H1 (cell line): ENCODE results near the gene ABHD15. TPM values are rescaled to one million over a fixed set of nuclear protein-coding genes. Genes with fewer than 3 reads are reported as not detected.

Source experiments
- CTCF ChIA-PET: fragments of 300-600 bp; sonication (Branson Sonifier 250); formaldehyde crosslinking; loops from one replicate; lab custom pipeline; 2021; ENCODE audit not compliant: partially characterized antibody; lab: Charles Lee
- POLR2A ChIA-PET: fragments of 300-600 bp; sonication (Branson Sonifier 250); formaldehyde crosslinking; loops from one replicate; lab custom pipeline; 2021; ENCODE audit warnings: inconsistent platforms; ENCODE audit not compliant: partially characterized antibody; lab: Charles Lee
- DNase-seq, 2 experiments: peaks; one replicate each; pipeline versions ENCODE4 v3.0.0 to v3.0.0-alpha.2; 2010 to 2022; ENCODE audit warnings: low spot score in 2 of 2, low read depth in 1 of 2, mixed read lengths in 1 of 2
- FAIRE-seq: peaks from 2 replicates; lab custom pipeline; 2011; peaks lifted over from hg19 to GRCh38; lab: Jason Lieb, UNC
- H2AFZ ChIP-seq: 2 replicates; pipeline ENCODE4 v1.8.1; 2012; ENCODE audit warnings: low read length, inconsistent platforms
- H2AK5ac ChIP-seq: 2 replicates; pipeline ENCODE4 v1.6.1; 2013; ENCODE audit warnings: low read depth, low read length
- H2BK120ac ChIP-seq: replicated peaks from 2 replicates; pipeline ENCODE3; 2013; ENCODE audit warnings: low read depth, low read length, inconsistent platforms
- H2BK12ac ChIP-seq: 2 replicates; pipeline ENCODE4 v1.6.1; 2013; ENCODE audit warnings: low read depth, low read length
- H2BK15ac ChIP-seq: 2 replicates; pipeline ENCODE4 v1.6.1; 2013; ENCODE audit warnings: low read length
- H2BK20ac ChIP-seq: 2 replicates; pipeline ENCODE4 v1.6.1; 2013; ENCODE audit warnings: low read length
- H2BK5ac ChIP-seq: 2 replicates; pipeline ENCODE4 v1.6.1; 2013; ENCODE audit warnings: low read depth, low read length
- H3K14ac ChIP-seq: 2 replicates; pipeline ENCODE4 v1.6.1; 2013; ENCODE audit warnings: inconsistent platforms; ENCODE audit not compliant: insufficient read length
- H3K18ac ChIP-seq: 2 replicates; pipeline ENCODE4 v1.6.1; 2013; ENCODE audit warnings: low read length; ENCODE audit errors: extremely low read depth
- H3K23ac ChIP-seq: 2 replicates; pipeline ENCODE4 v1.6.1; 2013; ENCODE audit warnings: inconsistent platforms; ENCODE audit not compliant: insufficient read length
- H3K23me2 ChIP-seq: 2 replicates; pipeline ENCODE4 v1.6.1; 2013; ENCODE audit warnings: low read depth, low read length
- H3K27ac ChIP-seq: 2 replicates; pipeline ENCODE4 v1.6.1; 2011; ENCODE audit warnings: low read depth, low read length, inconsistent platforms
- H3K27me3 ChIP-seq, 4 experiments: replicated peaks in 1 of 4; 1 replicate in 1 of 4; 2 replicates in 3 of 4; pipeline versions ENCODE4 v1.6.1 to v1.8.1; 2011 to 2013; ENCODE audit warnings: low read length in 3 of 4, mild to moderate bottlenecking in 3 of 4, inconsistent platforms in 2 of 4, mixed read lengths in 2 of 4, moderate library complexity in 1 of 4; ENCODE audit not compliant: control insufficient read depth in 3 of 4, insufficient read depth in 3 of 4; ENCODE audit errors: extremely low read depth in 1 of 4
- H3K36me3 ChIP-seq, 4 experiments: 2 replicates each; pipeline versions ENCODE4 v1.6.1 to v1.8.1; 2011 to 2013; ENCODE audit warnings: mild to moderate bottlenecking in 4 of 4, low read length in 3 of 4, moderate library complexity in 2 of 4, control low read depth in 1 of 4, inconsistent platforms in 1 of 4; ENCODE audit not compliant: insufficient read depth in 4 of 4, control insufficient read depth in 2 of 4
- H3K4ac ChIP-seq: replicated peaks from 2 replicates; pipeline ENCODE3; 2013; ENCODE audit warnings: low read length, low read depth, mixed read lengths, inconsistent platforms; ENCODE audit not compliant: insufficient read length
- H3K4me1 ChIP-seq, 4 experiments: replicated peaks in 1 of 4; 1 replicate in 1 of 4; 2 replicates in 3 of 4; pipeline versions ENCODE4 v1.6.1 to v1.8.1; 2011 to 2013; ENCODE audit warnings: low read length in 3 of 4, inconsistent platforms in 2 of 4, mixed read lengths in 1 of 4; ENCODE audit not compliant: insufficient read depth in 4 of 4, control insufficient read depth in 3 of 4
- H3K4me2 ChIP-seq, 2 experiments: 2 replicates each; pipeline versions ENCODE4 v1.6.1 to v1.8.1; 2011 to 2013; ENCODE audit warnings: low read depth in 2 of 2, low read length in 2 of 2, control low read depth in 1 of 2, inconsistent platforms in 1 of 2, mild to moderate bottlenecking in 1 of 2; ENCODE audit not compliant: insufficient read depth in 1 of 2
- H3K4me3 ChIP-seq, 4 experiments: fragments of 200-600, 300-600 bp in 1 of 4; sonication (generic), shearing (Covaris generic), sonication (Bioruptor Twin) in 1 of 4; 2 replicates each; pipeline versions ENCODE4 v1.5.1 to v1.8.1; 2011 to 2016; ENCODE audit warnings: low read length in 4 of 4, low read depth in 3 of 4, control low read depth in 2 of 4, inconsistent platforms in 2 of 4, mild to moderate bottlenecking in 2 of 4, mixed read lengths in 1 of 4, moderate library complexity in 1 of 4; ENCODE audit not compliant: insufficient read depth in 2 of 4; ENCODE audit errors: extremely low read depth in 1 of 4
- H3K56ac ChIP-seq: replicated peaks from 2 replicates; pipeline ENCODE3; 2013; ENCODE audit warnings: low read depth, mild to moderate bottlenecking, mixed read lengths, low read length, inconsistent platforms; ENCODE audit not compliant: insufficient read length
- H3K79me1 ChIP-seq: 2 replicates; pipeline ENCODE4 v1.6.1; 2013; ENCODE audit warnings: low read depth, low read length, control low read depth
- H3K79me2 ChIP-seq, 2 experiments: 2 replicates each; pipeline versions ENCODE4 v1.6.1 to v1.8.1; 2012 to 2013; ENCODE audit warnings: low read length in 2 of 2, mild to moderate bottlenecking in 2 of 2, inconsistent platforms in 1 of 2; ENCODE audit not compliant: insufficient read depth in 2 of 2, control insufficient read depth in 1 of 2
- H3K9ac ChIP-seq, 4 experiments: replicated peaks in 1 of 4; 1 replicate in 1 of 4; 2 replicates in 3 of 4; pipeline versions ENCODE4 v1.6.1 to v1.8.1; 2011 to 2013; ENCODE audit warnings: low read depth in 3 of 4, low read length in 3 of 4, control low read depth in 2 of 4, mild to moderate bottlenecking in 2 of 4, moderate library complexity in 2 of 4, inconsistent platforms in 1 of 4; ENCODE audit errors: extremely low read depth in 1 of 4
- H3K9me3 ChIP-seq, 2 experiments: 2 replicates each; pipeline versions ENCODE4 v1.6.1 to v1.8.1; 2012 to 2013; ENCODE audit warnings: mild to moderate bottlenecking in 2 of 2, moderate library complexity in 2 of 2, control low read depth in 1 of 2, inconsistent platforms in 1 of 2, low read depth in 1 of 2, low read length in 1 of 2, mixed read lengths in 1 of 2; ENCODE audit not compliant: insufficient read depth in 2 of 2
- H4K20me1 ChIP-seq, 2 experiments: replicated peaks in 1 of 2; 2 replicates each; pipeline versions ENCODE3 to v1.8.1; 2011 to 2013; ENCODE audit warnings: inconsistent platforms in 2 of 2, low read length in 2 of 2, mild to moderate bottlenecking in 1 of 2; ENCODE audit not compliant: insufficient read depth in 2 of 2, control insufficient read depth in 1 of 2
- H4K5ac ChIP-seq: 2 replicates; pipeline ENCODE4 v1.6.1; 2013; ENCODE audit warnings: low read length, low read depth, mixed read lengths, inconsistent platforms; ENCODE audit not compliant: insufficient read length
- H4K8ac ChIP-seq: 2 replicates; pipeline ENCODE4 v1.8.0; 2013; ENCODE audit warnings: mild to moderate bottlenecking, moderate library complexity, low read length, inconsistent platforms; ENCODE audit not compliant: insufficient read depth; ENCODE audit errors: extremely low read depth
- H4K91ac ChIP-seq: replicated peaks from 2 replicates; pipeline ENCODE3; 2013; ENCODE audit warnings: low read length, mixed read lengths, inconsistent platforms; ENCODE audit not compliant: insufficient read length
- ASH2L ChIP-seq: fragments of 200-600, 300-600 bp; sonication (generic); IDR thresholded peaks from one replicate; pipeline ENCODE4 v1.7.1; 2017; ENCODE audit warnings: low read length
- CBX5 ChIP-seq: fragments of 300-800, 300-1000 bp; sonication (generic); IDR thresholded peaks from 2 replicates; pipeline ENCODE4 v1.7.1; 2016; ENCODE audit warnings: antibody characterized with exemption, low read length, low read depth
- CREB1 ChIP-seq: IDR thresholded peaks from 2 replicates; pipeline ENCODE4 v1.6.1; 2012; ENCODE audit warnings: inconsistent platforms
- CTBP2 ChIP-seq: IDR thresholded peaks from 2 replicates; pipeline ENCODE4 v1.7.0; 2011; ENCODE audit warnings: borderline replicate concordance, mild to moderate bottlenecking, moderate library complexity, mixed read lengths, low read length; ENCODE audit not compliant: insufficient read depth, insufficient read length
- HDAC2 ChIP-seq, 2 experiments: fragments of 300-600 bp in 1 of 2; sonication (generic) in 1 of 2; IDR thresholded peaks; 2 replicates each; pipeline ENCODE4 v1.6.1; 2011 to 2012; ENCODE audit warnings: low read depth in 2 of 2, low read length in 2 of 2, mild to moderate bottlenecking in 2 of 2, moderate library complexity in 2 of 2, borderline replicate concordance in 1 of 2, inconsistent platforms in 1 of 2
- JUN ChIP-seq: IDR thresholded peaks from 2 replicates; pipeline ENCODE4 v1.6.1; 2011; ENCODE audit warnings: low read depth, mild to moderate bottlenecking, improper control_type of control experiment, low read length
- NANOG ChIP-seq: IDR thresholded peaks from 2 replicates; pipeline ENCODE4 v1.6.1; 2011; ENCODE audit warnings: low read length, low read depth, mild to moderate bottlenecking, inconsistent platforms; ENCODE audit not compliant: insufficient read depth, poor library complexity, severe bottlenecking
- PHF8 ChIP-seq: fragments of 200-600 bp; sonication (generic); conservative IDR thresholded peaks from 2 replicates; pipeline ENCODE4 v1.7.1; 2012; ENCODE audit warnings: low read depth, mild to moderate bottlenecking, inconsistent platforms, low read length, moderate library complexity
- POLR2AphosphoS5 ChIP-seq: IDR thresholded peaks from 2 replicates; pipeline ENCODE4 v1.6.1; 2011; ENCODE audit warnings: low read depth, low read length
- SP1 ChIP-seq: IDR thresholded peaks from 2 replicates; pipeline ENCODE4 v1.6.1; 2011; ENCODE audit warnings: low read depth, low read length
- TAF7 ChIP-seq: optimal IDR thresholded peaks from 2 replicates; pipeline ENCODE3; 2011; ENCODE audit warnings: low read depth, mild to moderate bottlenecking, inconsistent platforms, low read length, moderate library complexity, borderline replicate concordance
- WGBS, 2 experiments: shearing (Covaris generic) in 1 of 2; methylation state at CpG; one replicate each; pipeline versions ENCODE4 v1.1.6 to v1.1.7; 2013 to 2015; ENCODE audit warnings: low lambda C conversion rate in 2 of 2, mixed read lengths in 2 of 2, inconsistent platforms in 1 of 2, low coverage in 1 of 2, missing lambda C conversion rate in 1 of 2; ENCODE audit not compliant: insufficient replicate concordance in 2 of 2, insufficient coverage in 1 of 2, insufficient read length in 1 of 2; ENCODE audit errors: extremely low coverage in 1 of 2, missing lambda C conversion rate in 1 of 2; 5-methylcytosine and 5-hydroxymethylcytosine counted together
- polyA plus RNA-seq, 7 experiments: library from polyadenylated mRNA; depleted of rRNA in 3 of 7; stranded (reverse) in 5 of 7; unstranded in 2 of 7; fragments of >200 nt in 5 of 7; fragments of 200-250 nt in 2 of 7; gene quantifications; 1 replicate in 5 of 7; 2 replicates in 1 of 7; 4 replicates in 1 of 7; pipeline versions ENCODE4 v1.2.1 to v1.2.3, GENCODE V29; 2011 to 2013; ENCODE audit warnings: missing spikeins in 2 of 7, mixed read lengths in 2 of 7
- total RNA-seq: library from RNA; stranded (reverse); fragmentation: NEBNext Ultra II Directional; extraction: Animal tissue kit (Norgen Biotek cat#: 25700); gene quantifications from 2 replicates; pipeline ENCODE4 v1.2.1, GENCODE V29; 2021
- TF ChIP-seq, protein P1 (sequence below): IDR thresholded peaks from 2 replicates; pipeline ENCODE4 v1.6.1; 2012; ENCODE audit warnings: inconsistent platforms

ABHD15 gene
- total and polyA plus RNA-seq, 2 of the 8 experiments (the other 6 are each of a cell fraction or from before 2014, with no cell fraction given) = 0.88 to 1.7 TPM

DNA sequence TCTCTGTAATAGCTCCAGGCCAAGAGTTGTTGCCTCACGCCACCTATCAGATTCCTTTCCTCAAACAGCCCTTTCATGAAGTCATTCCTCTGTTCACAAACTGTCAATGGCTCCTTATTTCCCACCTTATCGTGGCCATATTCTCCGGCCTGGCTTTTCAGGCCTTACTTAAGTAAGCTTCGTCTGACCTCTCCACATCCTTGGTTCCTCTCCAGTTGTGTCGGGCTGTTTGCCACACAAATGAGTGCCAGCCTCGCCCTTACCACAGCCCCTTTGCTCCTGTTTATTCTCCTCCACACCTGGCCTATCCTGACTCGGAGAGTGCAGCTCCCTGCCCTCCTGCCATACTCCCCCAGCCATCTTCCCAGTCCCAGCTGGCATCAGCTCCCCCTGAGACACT, 3.7 kb upstream of the ABHD15 start:
- CTCF ChIA-PET = interaction anchor here (1.0 to 15.3 kb wide), 9 partner anchors 9 to 523 kb away, joined by 3 to 167 read pairs (median 9); partner anchors contain the start of genes ANKRD13B and CORO6
- no peak overlapping the region for H2BK120ac ChIP-seq
- TF ChIP-seq PHF8 = no peak
- no peak for TF ChIP-seq CTBP2
- TF ChIP-seq TAF7 = no peak
- no peak for TF ChIP-seq HDAC2 (IDR thresholded peaks at IDR 0.05; ENCODE audit: borderline replicate concordance in 1 of 2, low read depth in 2 of 2, low read length in 2 of 2)
- no peak for TF ChIP-seq POLR2AphosphoS5
- no peak for TF ChIP-seq JUN
- TF ChIP-seq SP1 = no peak
- TF ChIP-seq CREB1 = no peak
- TF ChIP-seq, protein P1, sequence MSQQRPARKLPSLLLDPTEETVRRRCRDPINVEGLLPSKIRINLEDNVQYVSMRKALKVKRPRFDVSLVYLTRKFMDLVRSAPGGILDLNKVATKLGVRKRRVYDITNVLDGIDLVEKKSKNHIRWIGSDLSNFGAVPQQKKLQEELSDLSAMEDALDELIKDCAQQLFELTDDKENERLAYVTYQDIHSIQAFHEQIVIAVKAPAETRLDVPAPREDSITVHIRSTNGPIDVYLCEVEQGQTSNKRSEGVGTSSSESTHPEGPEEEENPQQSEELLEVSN = no peak
- no peak for TF ChIP-seq CBX5
- no peak for TF ChIP-seq ASH2L
- TF ChIP-seq NANOG = no peak

More for the DNA sequence above, 3.7 kb upstream of the ABHD15 start:
- H2BK15ac ChIP-seq = no peak overlapping the region
- H3K36me3 ChIP-seq = peaks cover 2 to 7% (median 5%) of the 10 kb centered on the region in 4 experiments; a peak in 5 of 8 replicates
- no peak overlapping the region for H3K23ac ChIP-seq
- H3K4ac ChIP-seq = no peak overlapping the region
- 88% methylated on average over 7 of the region's 7 CpGs; no CpG with 5 or more reads in 1 of the 2 experiments for WGBS, 2 experiments
- peaks cover 27% of the 10 kb centered on the region for H3K23me2 ChIP-seq
- H3K56ac ChIP-seq = no peak overlapping the region
- peaks cover 11 to 33% (median 23%) of the 10 kb centered on the region in 4 experiments for H3K27me3 ChIP-seq
- H4K8ac ChIP-seq = no peak overlapping the region
- no peak overlapping the region for H2AK5ac ChIP-seq
- no peak overlapping the region for H4K5ac ChIP-seq
- no peak overlapping the region for H4K91ac ChIP-seq
- H3K27ac ChIP-seq = no peak overlapping the region
- no peak overlapping the region for H2BK20ac ChIP-seq
- H3K9ac ChIP-seq = no peak overlapping the region
- no peak overlapping the region for H2AFZ ChIP-seq
- no peaks in the 10 kb centered on the region for H3K79me1 ChIP-seq
- H3K4me1 ChIP-seq = peaks cover 3 to 14% (median 10%) of the 10 kb centered on the region in 4 experiments; a peak in 6 of 7 replicates
- no peaks in the 10 kb centered on the region for H3K79me2 ChIP-seq
- peak overlapping the region; percentile 50; the same call in 1 of the 2 replicates for H2BK12ac ChIP-seq
- H3K4me2 ChIP-seq = no peak overlapping the region
- no peak overlapping the region for H3K4me3 ChIP-seq
- no peak overlapping the region for H2BK5ac ChIP-seq
- H3K18ac ChIP-seq = no peak overlapping the region
- no peaks in the 10 kb centered on the region for H3K9me3 ChIP-seq
- peak in 1 of 2 experiments; percentile 33 for DNase-seq
- POLR2A ChIA-PET = interaction anchor here (2.0 to 2.5 kb wide), 2 partner anchors 15 to 23 kb away, joined by 5 to 6 read pairs; partner anchors contain the start of gene ANKRD13B
- FAIRE-seq = no peak
- H4K20me1 ChIP-seq = peaks cover under 1 to 1% of the 10 kb centered on the region in 2 experiments
- no peak overlapping the region for H3K14ac ChIP-seq
